NCI-H1048 (cell line): ENCODE measurements around the gene SSNA1.

ENCODE experiments used
- DNase-seq: peaks from one replicate; lab custom pipeline; 2025; lab: John Stamatoyannopoulos, UW

The SSNA1 gene

GRCh38 chr9:137201205-137201868 lies 12.9 kb downstream of the SSNA1 start:
- DNase-seq: no peak

DNA sequence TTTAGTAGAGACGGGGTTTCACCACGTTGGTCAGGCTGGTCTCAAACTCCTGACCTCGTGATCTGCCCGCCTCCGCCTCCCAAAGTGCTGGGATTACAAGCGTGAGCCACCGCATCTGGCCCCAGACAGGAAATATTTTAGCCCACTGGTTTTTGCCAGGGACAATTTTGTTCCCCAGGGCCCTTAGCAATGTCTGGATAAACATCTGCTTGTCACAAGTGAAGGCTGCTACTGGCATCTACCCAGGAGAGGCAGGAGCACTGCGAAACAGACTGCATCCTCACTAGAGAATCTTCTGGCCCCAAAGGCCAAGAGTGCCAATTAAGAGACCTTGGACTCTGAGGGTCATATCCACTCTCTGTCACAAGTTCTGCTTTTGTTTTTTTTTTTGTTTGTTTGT lies 14.5 kb downstream of the SSNA1 start:
- DNase-seq: no peak

- no peak for DNase-seq
Observed at GRCh38 chr9:137204731-137205125, 16.3 kb downstream of the SSNA1 start.

DNA sequence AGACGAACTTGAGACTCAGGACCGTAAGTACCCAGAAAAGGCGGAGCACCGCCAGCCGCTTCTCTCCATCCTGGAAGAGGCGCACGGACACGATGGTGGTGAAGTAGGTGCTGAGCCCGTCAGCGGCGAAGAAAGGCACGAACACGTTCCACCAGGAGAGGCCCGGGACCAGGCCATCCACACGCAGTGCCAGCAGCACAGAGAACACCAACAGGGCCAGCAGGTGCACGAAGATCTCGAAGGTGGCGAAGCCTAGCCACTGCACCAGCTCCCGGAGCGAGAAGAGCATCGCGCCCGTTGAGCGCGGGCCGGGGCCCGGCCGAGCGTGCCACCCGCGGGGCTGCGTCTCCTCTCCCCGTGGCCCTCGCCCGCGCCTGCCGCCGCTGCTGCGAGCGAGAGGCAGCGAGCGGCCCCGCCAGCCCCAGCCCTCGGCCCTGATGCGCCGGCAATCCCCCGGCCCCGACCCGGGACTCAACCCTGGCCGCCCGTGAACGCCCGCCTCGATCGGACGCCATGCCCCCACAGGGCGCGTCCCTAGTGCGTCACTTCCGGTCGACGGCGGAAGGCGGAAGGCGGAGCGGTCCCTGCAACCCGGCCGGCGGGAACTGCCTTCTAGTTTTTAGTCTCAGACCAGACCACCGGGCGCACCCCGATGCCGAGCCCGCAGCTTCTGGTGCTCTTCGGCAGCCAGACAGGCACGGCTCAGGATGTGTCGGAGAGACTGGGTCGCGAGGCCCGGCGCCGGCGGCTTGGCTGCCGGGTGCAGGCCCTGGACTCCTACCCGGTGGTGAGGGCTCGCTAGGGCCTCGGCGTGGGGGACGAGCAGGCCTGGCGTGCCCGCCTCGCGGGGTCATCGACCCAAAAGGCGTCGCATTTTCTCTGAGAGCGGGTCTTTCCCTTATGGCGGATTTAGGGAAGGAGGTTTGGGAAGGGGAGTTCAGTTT lies 16.9 kb downstream of the SSNA1 start, which contains the start of the genes NDOR1 and TMEM203:
Gene NDOR1, plus strand, starts transcription at position 575 of the 944 bp plus-strand sequence. Its CDS starts 78 bp downstream, at position 653.
Gene TMEM203, minus strand, starts transcription at position 523 of the 944 bp plus-strand sequence. Its CDS starts 234 bp downstream, at position 289.
- peak; percentile 88 for DNase-seq

DNA sequence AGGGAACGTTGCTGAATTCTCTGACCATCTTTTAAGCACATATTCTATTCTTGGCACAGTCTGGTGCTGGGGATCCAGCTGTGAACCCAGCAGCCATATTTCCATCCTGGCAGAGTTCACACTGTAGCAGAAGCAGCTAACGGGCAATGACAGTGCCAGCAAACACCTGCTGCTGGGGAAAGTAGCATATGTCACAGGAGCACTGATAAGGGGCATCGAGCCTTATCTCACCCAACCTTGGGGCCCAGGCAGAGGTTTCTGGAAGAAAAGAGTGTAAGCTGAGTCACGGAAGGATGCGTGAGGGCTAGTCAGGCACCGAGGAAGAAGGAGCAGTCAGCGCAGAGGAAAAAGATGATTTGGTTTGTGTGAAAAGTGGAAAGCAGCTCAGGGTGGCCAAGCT lies 18.1 kb downstream of the SSNA1 start:
- DNase-seq: no peak

DNA sequence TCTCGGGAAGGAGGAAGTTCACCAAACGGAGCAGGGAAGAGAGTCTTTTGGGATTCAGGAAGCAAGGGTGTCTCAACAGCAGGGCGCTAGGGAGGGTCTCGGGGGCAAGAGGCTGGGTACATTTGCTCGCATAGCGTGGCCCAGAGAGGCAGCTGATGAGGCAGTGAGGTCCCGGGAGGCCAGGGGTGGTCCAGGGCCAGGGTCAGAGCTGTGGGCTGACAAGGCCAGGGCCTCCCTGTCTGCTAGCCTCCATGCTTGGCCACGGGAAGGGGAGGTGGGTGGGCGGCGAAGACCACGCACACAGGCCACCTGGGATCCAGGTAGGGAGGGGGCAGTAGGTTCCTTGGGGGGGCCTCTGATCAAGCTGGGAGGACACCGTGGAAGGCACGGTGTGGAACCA lies 23.1 kb downstream of the SSNA1 start:
- no peak for DNase-seq

- no peak for DNase-seq
Observed at GRCh38 chr9:137212520-137212919, 24.0 kb downstream of the SSNA1 start.

- DNase-seq: no peak
Observed at GRCh38 chr9:137213160-137214060, 24.9 kb downstream of the SSNA1 start.

GRCh38 chr9:137214620-137215019 lies 26.1 kb downstream of the SSNA1 start:
- DNase-seq: no peak

GRCh38 chr9:137215196-137215986 lies 26.9 kb downstream of the SSNA1 start:
- no peak for DNase-seq

DNA sequence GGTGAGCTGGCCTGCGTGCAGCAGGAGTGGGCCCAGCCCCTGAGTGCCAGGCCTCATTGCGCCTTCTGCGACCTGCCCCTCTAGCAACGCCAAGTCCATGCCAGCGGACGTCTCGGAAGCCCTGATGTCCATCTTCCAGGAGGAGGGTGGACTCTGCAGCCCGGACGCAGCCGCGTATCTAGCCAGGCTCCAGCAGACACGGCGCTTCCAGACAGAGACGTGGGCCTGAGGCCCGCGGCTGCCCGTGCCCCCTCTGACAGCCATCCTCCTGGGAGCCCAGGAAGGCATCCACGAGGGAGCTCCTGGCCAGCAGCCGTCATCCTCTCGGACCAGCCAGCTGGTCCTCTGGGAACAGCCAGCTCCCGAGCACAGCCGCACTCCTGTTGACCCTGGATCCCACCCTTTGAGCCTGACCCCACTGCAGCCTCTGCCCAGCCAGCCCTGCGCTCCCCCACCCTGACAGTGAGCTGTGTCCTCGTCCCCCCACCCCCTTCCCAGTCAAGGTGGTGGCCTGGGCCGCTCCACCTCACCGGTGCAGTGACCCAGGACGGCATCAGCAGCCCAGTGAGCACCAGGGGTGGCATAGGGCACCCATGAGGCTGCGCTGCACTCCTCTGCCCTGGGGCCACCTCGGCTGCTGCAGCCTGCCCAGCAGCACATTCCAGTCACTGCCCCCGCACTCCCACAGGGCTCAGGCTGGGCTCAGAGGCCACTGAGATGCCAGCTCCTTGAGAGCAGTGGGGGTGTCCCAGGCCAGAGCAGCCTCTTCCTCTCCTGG lies 27.9 kb downstream of the SSNA1 start:
- DNase-seq: no peak

DNA sequence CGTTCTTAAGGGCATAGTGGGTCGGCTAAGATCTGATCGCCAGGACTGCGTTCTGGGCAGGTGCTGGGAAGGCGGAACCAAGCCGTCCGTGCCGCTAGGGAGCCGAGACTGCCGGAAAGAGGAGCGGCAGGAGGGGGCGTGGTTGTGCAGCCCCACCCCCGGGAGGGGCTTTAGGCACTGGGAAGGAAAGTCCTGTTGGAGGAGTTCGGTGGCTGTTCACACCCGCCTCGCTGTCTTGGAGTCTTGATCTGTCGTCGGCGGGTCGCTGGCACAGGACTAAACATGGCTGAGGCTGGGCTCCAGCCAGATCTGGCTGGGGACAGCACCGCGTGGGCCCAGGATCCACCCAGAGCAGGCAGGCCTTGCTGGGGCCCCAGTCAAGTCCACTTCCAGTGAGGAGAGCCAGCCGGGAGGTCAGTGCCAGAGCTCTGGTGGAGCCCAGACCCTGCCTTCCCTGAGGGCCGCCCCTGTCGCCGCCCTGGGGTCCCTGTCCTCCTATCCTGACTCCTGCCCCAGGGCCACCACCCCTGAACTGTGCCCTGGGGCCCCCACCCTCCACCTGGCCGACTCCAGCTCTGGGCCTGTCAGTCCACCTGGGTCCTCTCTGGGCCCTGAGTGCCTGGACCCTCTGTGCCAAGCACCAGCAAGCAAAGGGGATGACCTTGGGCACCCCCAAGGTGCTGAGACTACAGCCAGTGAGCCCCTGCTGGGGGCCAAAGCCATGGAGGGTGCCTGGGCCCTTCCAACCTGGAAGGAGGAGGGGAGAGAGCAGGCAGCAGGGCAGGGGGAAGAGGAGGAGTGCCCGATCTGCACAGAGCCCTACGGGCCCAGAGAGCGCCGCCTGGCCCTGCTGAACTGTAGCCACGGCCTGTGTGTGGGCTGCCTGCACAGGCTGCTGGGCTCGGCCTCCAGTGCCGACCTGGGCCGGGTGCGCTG lies 29.1 kb downstream of the SSNA1 start:
- DNase-seq: peak; percentile 48

- no peak for DNase-seq
Observed at GRCh38 chr9:137218212-137218753, 29.8 kb downstream of the SSNA1 start.

GRCh38 chr9:137218754-137219271 lies 30.3 kb downstream of the SSNA1 start:
- no peak for DNase-seq

DNA sequence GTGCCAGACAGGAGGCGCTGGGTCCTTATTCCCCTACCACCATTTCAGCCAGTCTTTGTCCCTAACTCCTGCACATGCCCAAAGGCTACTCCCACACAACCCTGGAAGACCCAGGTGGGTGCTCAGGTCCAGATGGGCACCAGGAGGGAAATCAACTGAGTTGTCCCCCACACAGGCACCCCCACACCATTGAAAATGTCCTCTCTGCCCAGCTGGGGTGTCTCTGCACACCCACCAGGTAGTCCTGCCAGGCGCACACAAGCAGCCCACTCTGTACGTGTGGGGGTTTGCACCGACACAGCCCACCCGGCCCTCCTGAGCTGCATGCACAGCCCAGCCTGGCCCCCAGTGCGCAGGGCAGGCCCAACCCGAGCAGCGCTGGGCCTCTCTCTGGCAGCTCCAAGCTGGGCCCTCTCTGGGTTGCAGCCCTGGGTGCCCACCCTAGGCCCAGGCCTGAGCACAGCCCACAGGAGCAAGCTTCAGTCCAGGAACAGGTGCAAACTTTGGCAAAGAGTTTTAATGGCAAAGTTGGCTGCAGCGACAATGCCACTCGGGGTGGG lies 31.4 kb downstream of the SSNA1 start:
- DNase-seq: no peak

GRCh38 chr9:137220317-137221094 lies 32.0 kb downstream of the SSNA1 start:
- DNase-seq: no peak

DNA sequence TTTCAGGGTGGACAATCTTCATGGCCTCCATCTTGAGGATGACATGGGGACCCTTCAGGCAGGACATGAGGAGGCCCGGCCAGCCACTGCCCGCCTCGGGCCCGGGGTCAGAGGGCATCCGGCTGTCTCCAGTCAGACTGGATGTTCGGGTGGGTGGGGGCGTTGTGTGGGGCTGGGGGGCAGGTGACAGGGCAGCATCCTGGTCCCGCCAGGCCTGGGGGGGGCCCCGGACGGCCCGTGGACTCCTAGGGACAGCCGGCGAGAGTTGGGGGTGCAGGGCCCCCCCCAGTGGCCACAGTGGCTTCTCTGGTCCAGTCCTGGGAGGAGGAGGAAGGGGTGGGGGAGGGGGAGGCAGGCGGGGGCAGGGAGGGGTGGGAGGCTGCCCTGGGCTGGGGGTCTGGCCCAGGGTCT lies 32.6 kb downstream of the SSNA1 start:
- DNase-seq: no peak
